Trophoblast cell (in vitro differentiated cells and primary cell): ENCODE measurements around the gene FRS2.

Experiments used
- DNase-seq, 2 donors: peaks; one replicate each; pipeline ENCODE4 v3.0.0-alpha.2; 2016
- H2AFZ ChIP-seq: 2 replicates; pipeline ENCODE4 v1.6.1; 2013; ENCODE audit warnings: low read length, moderate library complexity, mild to moderate bottlenecking; ENCODE audit not compliant: insufficient read depth, poor library complexity
- H2AK5ac ChIP-seq: 2 replicates; pipeline ENCODE4 v1.6.1; 2013; ENCODE audit warnings: mild to moderate bottlenecking, low read length
- H2BK120ac ChIP-seq: 2 replicates; pipeline ENCODE4 v1.6.1; 2013; ENCODE audit warnings: low read length, mild to moderate bottlenecking, moderate library complexity; ENCODE audit not compliant: insufficient read depth, poor library complexity
- H2BK12ac ChIP-seq: 2 replicates; pipeline ENCODE4 v1.6.1; 2013; ENCODE audit warnings: mild to moderate bottlenecking, low read length, moderate library complexity
- H2BK5ac ChIP-seq: 2 replicates; pipeline ENCODE4 v1.6.1; 2013; ENCODE audit warnings: low read length, low read depth, moderate library complexity, mild to moderate bottlenecking; ENCODE audit not compliant: poor library complexity
- H3K14ac ChIP-seq: 2 replicates; pipeline ENCODE4 v1.6.1; 2013; ENCODE audit warnings: mild to moderate bottlenecking, low read length
- H3K18ac ChIP-seq: 2 replicates; pipeline ENCODE4 v1.6.1; 2013; ENCODE audit warnings: mild to moderate bottlenecking, low read length
- H3K23ac ChIP-seq: 2 replicates; pipeline ENCODE4 v1.6.1; 2013; ENCODE audit warnings: low read length
- H3K27ac ChIP-seq: 2 replicates; pipeline ENCODE4 v1.5.1; 2013; ENCODE audit warnings: low read depth, mild to moderate bottlenecking, inconsistent platforms, low read length, moderate library complexity
- H3K27me3 ChIP-seq: 2 replicates; pipeline ENCODE4 v1.6.1; 2013; ENCODE audit warnings: inconsistent platforms, mild to moderate bottlenecking, low read length, moderate library complexity; ENCODE audit not compliant: insufficient read depth
- H3K36me3 ChIP-seq, 2 experiments: 1 replicate in 1 of 2; 2 replicates in 1 of 2; pipeline ENCODE4 v1.6.1; 2013; ENCODE audit warnings: low read length in 2 of 2, mild to moderate bottlenecking in 2 of 2, moderate library complexity in 1 of 2; ENCODE audit not compliant: insufficient read depth in 2 of 2, control insufficient read depth in 1 of 2
- H3K4ac ChIP-seq: 2 replicates; pipeline ENCODE4 v1.6.1; 2013; ENCODE audit warnings: low read depth, mild to moderate bottlenecking, low read length, moderate library complexity
- H3K4me1 ChIP-seq, 2 experiments: 1 replicate in 1 of 2; 2 replicates in 1 of 2; pipeline ENCODE4 v1.6.1; 2013; ENCODE audit warnings: low read length in 2 of 2, mild to moderate bottlenecking in 2 of 2, moderate library complexity in 1 of 2; ENCODE audit not compliant: insufficient read depth in 2 of 2, control insufficient read depth in 1 of 2
- H3K4me2 ChIP-seq: 2 replicates; pipeline ENCODE4 v1.6.1; 2013; ENCODE audit warnings: inconsistent platforms, mild to moderate bottlenecking, low read length, moderate library complexity
- H3K4me3 ChIP-seq: 2 replicates; pipeline ENCODE4 v1.5.1; 2013; ENCODE audit warnings: mild to moderate bottlenecking, low read depth, low read length, inconsistent platforms
- H3K79me1 ChIP-seq: one replicate; pipeline ENCODE4 v1.6.1; 2013; ENCODE audit warnings: low read length
- H3K79me2 ChIP-seq: 2 replicates; pipeline ENCODE4 v1.6.1; 2013; ENCODE audit warnings: low read length, mild to moderate bottlenecking; ENCODE audit not compliant: control insufficient read depth, insufficient read depth, poor library complexity
- H3K9ac ChIP-seq: 2 replicates; pipeline ENCODE4 v1.6.1; 2013; ENCODE audit warnings: mild to moderate bottlenecking, low read length
- H3K9me3 ChIP-seq: 2 replicates; pipeline ENCODE4 v1.6.1; 2013; ENCODE audit warnings: low read depth, mild to moderate bottlenecking, control low read depth, inconsistent platforms, low read length; ENCODE audit not compliant: insufficient read depth
- H4K12ac ChIP-seq: 2 replicates; pipeline ENCODE4 v1.6.1; 2013; ENCODE audit warnings: low read depth, mild to moderate bottlenecking, low read length, moderate library complexity
- H4K8ac ChIP-seq: 2 replicates; pipeline ENCODE4 v1.6.1; 2013; ENCODE audit warnings: low read depth, mild to moderate bottlenecking, low read length, moderate library complexity
- H4K91ac ChIP-seq: one replicate; pipeline ENCODE4 v1.6.1; 2013; ENCODE audit warnings: low read depth, mild to moderate bottlenecking, low read length, moderate library complexity
- WGBS: extraction: QIAGEN DNeasy Blood & Tissue Kit; methylation state at CpG from one replicate; pipeline ENCODE4 v1.1.7; 2013; ENCODE audit warnings: missing lambda C conversion rate; ENCODE audit not compliant: insufficient read length, insufficient coverage; ENCODE audit errors: extremely low coverage; 5-methylcytosine and 5-hydroxymethylcytosine counted together

FRS2 gene

DNA sequence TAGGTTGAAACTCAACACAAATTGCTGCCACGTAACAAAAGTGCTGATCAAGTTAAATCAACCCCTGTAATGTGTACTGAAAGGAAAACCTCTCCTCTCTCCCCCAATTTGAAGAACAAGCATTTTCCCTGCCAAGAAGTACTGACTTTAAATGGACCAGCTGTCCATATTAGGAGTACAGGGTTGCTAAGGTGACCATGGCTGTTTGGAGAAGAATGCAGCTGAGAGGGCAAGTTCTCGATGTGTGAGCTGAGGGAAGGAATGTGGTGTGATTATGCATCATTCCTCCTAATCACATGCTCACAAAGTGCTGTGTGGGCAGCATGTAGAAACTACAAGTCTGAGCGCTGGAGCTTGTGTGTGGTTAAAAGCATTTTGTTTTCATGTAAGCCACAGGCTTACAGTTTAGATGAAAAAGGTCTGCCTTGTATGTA, 64.2 kb downstream of the FRS2 start:
- H4K8ac ChIP-seq, result no peak overlapping the region
- H2BK12ac ChIP-seq, result no peak overlapping the region
- no peak overlapping the region for H4K12ac ChIP-seq
- no peak overlapping the region for H2BK120ac ChIP-seq
- DNase-seq, result peak; percentile 92 to 97
- H4K91ac ChIP-seq, result no peak overlapping the region
- peaks cover 0 to under 1% of the 10 kb centered on the region in 2 experiments for H3K4me1 ChIP-seq
- peaks cover 0 to 3% of the 10 kb centered on the region in 2 experiments for H3K36me3 ChIP-seq
- H3K79me1 ChIP-seq, result peaks cover 1% of the 10 kb centered on the region
- H2AK5ac ChIP-seq, result no peak overlapping the region
- H3K27ac ChIP-seq, result peak overlapping the region; percentile 43
- H3K4me2 ChIP-seq, result peak overlapping the region; percentile 53
- H2AFZ ChIP-seq, result no peak overlapping the region
- no peaks in the 10 kb centered on the region for H3K9me3 ChIP-seq
- no peak overlapping the region for H3K9ac ChIP-seq
- H3K18ac ChIP-seq, result no peak overlapping the region
- no peak overlapping the region for H2BK5ac ChIP-seq
- H3K23ac ChIP-seq, result no peak overlapping the region
- H3K4me3 ChIP-seq, result no peak overlapping the region
- H3K79me2 ChIP-seq, result peaks cover 10% of the 10 kb centered on the region
- H3K14ac ChIP-seq, result no peak overlapping the region
- H3K4ac ChIP-seq, result no peak overlapping the region
- no peaks in the 10 kb centered on the region for H3K27me3 ChIP-seq
- no CpG with 5 or more reads among the region's 3 CpGs for WGBS

DNA sequence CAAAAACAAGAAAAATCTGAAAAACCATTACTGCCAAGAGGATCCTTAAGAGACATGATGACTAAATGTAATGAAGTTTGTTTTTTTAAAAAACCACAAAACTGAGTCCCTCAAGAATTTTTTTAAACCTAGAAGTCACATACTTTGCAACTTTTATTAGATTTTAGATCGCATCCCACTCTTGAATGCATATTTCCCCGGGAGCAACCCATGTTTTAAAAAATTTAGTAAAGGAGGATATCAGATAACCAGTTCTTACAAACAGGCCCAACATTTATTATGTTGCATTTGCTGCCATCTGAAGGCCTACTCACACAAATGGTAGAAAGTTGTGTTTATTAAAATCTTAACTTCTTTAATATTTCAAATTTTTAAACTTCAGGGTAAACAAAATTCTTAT, 70.8 kb downstream of the FRS2 start:
- DNase-seq, result no peak
- Histone ChIP-seq H3K79me2 (peaks cover 5% of the 10 kb centered on the region), H3K9ac (no peak overlapping the region), H2AFZ (no peak overlapping the region), H3K14ac (no peak overlapping the region), H3K36me3 (peaks cover 3% of the 10 kb centered on the region in 2 experiments), H3K18ac (no peak overlapping the region), H2AK5ac (no peak overlapping the region), H3K9me3 (no peaks in the 10 kb centered on the region), H3K27me3 (no peaks in the 10 kb centered on the region), H2BK12ac (no peak overlapping the region), H2BK5ac (no peak overlapping the region), H3K27ac (no peak overlapping the region), H2BK120ac (no peak overlapping the region), H3K4me2 (no peak overlapping the region), H4K12ac (no peak overlapping the region), H3K4me3 (no peak overlapping the region), H3K79me1 (peaks cover 1% of the 10 kb centered on the region), H3K23ac (no peak overlapping the region), H3K4me1 (no peaks in the 10 kb centered on the region), H4K8ac (no peak overlapping the region), H4K91ac (no peak overlapping the region), H3K4ac (no peak overlapping the region)
- WGBS, result no CpG with 5 or more reads among the region's 2 CpGs

- no peak overlapping the region for H4K8ac ChIP-seq
- H3K9me3 ChIP-seq, result no peaks in the 10 kb centered on the region
- no peaks in the 10 kb centered on the region for H3K4me1 ChIP-seq
- no peak overlapping the region for H4K91ac ChIP-seq
- H4K12ac ChIP-seq, result no peak overlapping the region
- no peak overlapping the region for H2AK5ac ChIP-seq
- no peak overlapping the region for H2AFZ ChIP-seq
- no peaks in the 10 kb centered on the region for H3K79me1 ChIP-seq
- H2BK12ac ChIP-seq, result no peak overlapping the region
- no peak overlapping the region for H2BK120ac ChIP-seq
- WGBS, result no CpG with 5 or more reads among the region's 1 CpG
- peak in 1 of 2 donors; percentile 39 for DNase-seq
- no peak overlapping the region for H3K9ac ChIP-seq
- no peak overlapping the region for H3K18ac ChIP-seq
- no peaks in the 10 kb centered on the region for H3K79me2 ChIP-seq
- no peak overlapping the region for H3K14ac ChIP-seq
- H3K27ac ChIP-seq, result no peak overlapping the region
- peaks cover 3% of the 10 kb centered on the region in 2 experiments for H3K36me3 ChIP-seq
- H3K23ac ChIP-seq, result no peak overlapping the region
- no peak overlapping the region for H3K4ac ChIP-seq
- H3K4me3 ChIP-seq, result no peak overlapping the region
- H3K4me2 ChIP-seq, result no peak overlapping the region
- H3K27me3 ChIP-seq, result no peaks in the 10 kb centered on the region
- H2BK5ac ChIP-seq, result no peak overlapping the region
Measured at GRCh38 chr12:69544087-69544486, 73.9 kb downstream of the FRS2 start.

GRCh38 chr12:69545081-69545480, 74.9 kb downstream of the FRS2 start:
- no peak overlapping the region for H3K23ac ChIP-seq
- no CpG with 5 or more reads among the region's 1 CpG for WGBS
- peaks cover 3% of the 10 kb centered on the region in 2 experiments for H3K36me3 ChIP-seq

More at GRCh38 chr12:69545081-69545480, 74.9 kb downstream of the FRS2 start:
- H3K4me2 ChIP-seq, result no peak overlapping the region
- no peaks in the 10 kb centered on the region for H3K9me3 ChIP-seq
- no peak overlapping the region for H3K18ac ChIP-seq
- no peaks in the 10 kb centered on the region for H3K27me3 ChIP-seq
- H2AK5ac ChIP-seq, result no peak overlapping the region
- no peak overlapping the region for H4K8ac ChIP-seq
- H3K79me2 ChIP-seq, result no peaks in the 10 kb centered on the region
- H3K27ac ChIP-seq, result no peak overlapping the region
- H3K79me1 ChIP-seq, result no peaks in the 10 kb centered on the region
- no peak overlapping the region for H2BK120ac ChIP-seq
- H4K91ac ChIP-seq, result no peak overlapping the region
- no peak overlapping the region for H3K9ac ChIP-seq
- no peak for DNase-seq
- H2BK12ac ChIP-seq, result no peak overlapping the region
- H3K4me1 ChIP-seq, result no peaks in the 10 kb centered on the region
- no peak overlapping the region for H2AFZ ChIP-seq
- H3K14ac ChIP-seq, result no peak overlapping the region
- H4K12ac ChIP-seq, result no peak overlapping the region
- no peak overlapping the region for H3K4ac ChIP-seq
- no peak overlapping the region for H2BK5ac ChIP-seq
- no peak overlapping the region for H3K4me3 ChIP-seq
